AG09319 (cell line): ENCODE measurements around the gene TMEM60.

Experiments
- DNase-seq: peaks from one replicate; pipeline ENCODE4 v3.0.0-alpha.2; 2010; ENCODE audit warnings: low read depth; ENCODE audit errors: extremely low read depth
- CTCF ChIP-seq: IDR thresholded peaks from 2 replicates; pipeline ENCODE4 v1.5.1; 2011; ENCODE audit warnings: low read depth, mild to moderate bottlenecking, inconsistent platforms, low read length, moderate library complexity

Gene TMEM60

GRCh38 chr7:77759294-77759889, 38.8 kb downstream of the TMEM60 start:
- peak; percentile 71 for TF ChIP-seq CTCF
- DNase-seq: peak; percentile 42

GRCh38 chr7:77757589-77757988, 40.6 kb downstream of the TMEM60 start:
- no peak for TF ChIP-seq CTCF
- no peak for DNase-seq

GRCh38 chr7:77753173-77753572, 45.1 kb downstream of the TMEM60 start:
- no peak for DNase-seq
- TF ChIP-seq CTCF: no peak

- no peak for TF ChIP-seq CTCF
- no peak for DNase-seq
Observed at GRCh38 chr7:77752016-77752415, 46.2 kb downstream of the TMEM60 start.

- no peak for DNase-seq
- no peak for TF ChIP-seq CTCF
Observed at GRCh38 chr7:77747718-77748117, 50.5 kb downstream of the TMEM60 start.

- no peak for DNase-seq
- no peak for TF ChIP-seq CTCF
Observed at GRCh38 chr7:77747178-77747577, 51.1 kb downstream of the TMEM60 start.

GRCh38 chr7:77746824-77747165, 51.4 kb downstream of the TMEM60 start:
- DNase-seq: no peak
- no peak for TF ChIP-seq CTCF
